ENCODE measurements around the gene PAIP2B. TPM values are rescaled to one million over a fixed set of nuclear protein-coding genes. Genes with fewer than 3 reads are reported as not detected.
"Not testable (repeated sequence)": the region's sequence is repeated elsewhere in the genome, so short reads cannot be mapped to it uniquely, and the experiment has no call there.

The PAIP2B gene
- total RNA-seq, 4 donors from 2014 or later: 2.8 to 5.0 (median 4.0) TPM

- TF ChIP-seq CTCF (IDR thresholded peaks at IDR 0.05): no peak
- no peak for DNase-seq (ENCODE audit: low spot score)
- ATAC-seq (ENCODE audit: low FRiP score): no peak
Measured at GRCh38 chr2:71206271-71206670, 20.6 kb downstream of the PAIP2B start.

- ATAC-seq (ENCODE audit: low FRiP score): no peak
- DNase-seq (ENCODE audit: low spot score): no peak
Measured at GRCh38 chr2:71191570-71191943, 35.3 kb downstream of the PAIP2B start.

GRCh38 chr2:71190656-71191569, 36.0 kb downstream of the PAIP2B start:
- DNase-seq (ENCODE audit: low spot score) (no peak), ATAC-seq (ENCODE audit: low FRiP score) (no peak)
- TF ChIP-seq CTCF (IDR thresholded peaks at IDR 0.05): no peak

More at GRCh38 chr2:71191570-71191943, 35.3 kb downstream of the PAIP2B start:
- no peak for TF ChIP-seq CTCF (IDR thresholded peaks at IDR 0.05)

- ATAC-seq (ENCODE audit: low FRiP score): no peak
- TF ChIP-seq CTCF (IDR thresholded peaks at IDR 0.05): no peak
- DNase-seq (ENCODE audit: low spot score): no peak
Measured at GRCh38 chr2:71187589-71187988, 39.3 kb downstream of the PAIP2B start.

- ATAC-seq (ENCODE audit: low FRiP score) (no peak), DNase-seq (ENCODE audit: low spot score) (no peak)
Measured at GRCh38 chr2:71186973-71187372, 39.9 kb downstream of the PAIP2B start.

GRCh38 chr2:71183306-71184115, 43.4 kb downstream of the PAIP2B start:
- ATAC-seq (ENCODE audit: low FRiP score); DNase-seq (ENCODE audit: low spot score): not testable (repeated sequence)

More at GRCh38 chr2:71186973-71187372, 39.9 kb downstream of the PAIP2B start:
- no peak for TF ChIP-seq CTCF (IDR thresholded peaks at IDR 0.05)

- no peak for DNase-seq (ENCODE audit: low spot score)
- no peak for ATAC-seq (ENCODE audit: low FRiP score)
- TF ChIP-seq CTCF (IDR thresholded peaks at IDR 0.05): no peak
Measured at GRCh38 chr2:71181316-71181715, 45.6 kb downstream of the PAIP2B start.

- not testable (repeated sequence) for DNase-seq (ENCODE audit: low spot score)
Measured at GRCh38 chr2:71178836-71179235, 48.1 kb downstream of the PAIP2B start.

More at GRCh38 chr2:71178836-71179235, 48.1 kb downstream of the PAIP2B start:
- not testable (repeated sequence) for ATAC-seq (ENCODE audit: low FRiP score)
